Mononuclear cell (primary cell): Measurements from ENCODE around the gene CRACR2A. TPM values are rescaled to one million over a fixed set of nuclear protein-coding genes. Genes with fewer than 3 reads are reported as not detected.

Source experiments
- total RNA-seq: library from RNA; depleted of rRNA; stranded (reverse); fragments of >200 nt; gene quantifications from one replicate; pipeline ENCODE4 v1.2.3, GENCODE V29; 2012

Gene CRACR2A
- total RNA-seq, 1 donor, result 18.4 TPM

Other genes with a start within 250 kb of the CRACR2A start
- gene PARP11, start 120.3 kb upstream of the CRACR2A start, total RNA-seq, result 12.2 TPM